K562 (cell line): ENCODE data around the gene OR2F2. TPM values are rescaled to one million over a fixed set of nuclear protein-coding genes. Genes with fewer than 3 reads are reported as not detected.

Experiments
- ADNP ChIP-seq: fragments of 200-800 bp; sonication (Bioruptor generic); IDR thresholded peaks from 2 replicates; pipeline ENCODE4 v1.6.1; 2016; ENCODE audit warnings: missing genetic modification characterization, missing compliant biosample characterization
- ARHGAP35 ChIP-seq: fragments of 450-650 bp; IDR thresholded peaks from 2 replicates; pipeline ENCODE4 v1.6.1; 2018; ENCODE audit not compliant: partially characterized antibody
- FOXK1 ChIP-seq: sonication (generic); formaldehyde crosslinking; IDR thresholded peaks from 2 replicates; pipeline ENCODE4 v1.8.0; 2022; ENCODE audit warnings: missing genetic modification reagents, mild to moderate bottlenecking, borderline replicate concordance
- HMG20B ChIP-seq: fragments of 250-450 bp; sonication (Bioruptor Pico); IDR thresholded peaks from 2 replicates; pipeline ENCODE4 v1.5.0; 2021; ENCODE audit warnings: mild to moderate bottlenecking
- RBM34 ChIP-seq: fragments of 200-400 bp; formaldehyde crosslinking; IDR thresholded peaks from 2 replicates; pipeline ENCODE4 v1.6.1; 2018; ENCODE audit warnings: low read length, borderline replicate concordance; ENCODE audit not compliant: insufficient read depth
- STAT5B ChIP-seq: fragments of 250-450 bp; sonication (Bioruptor Pico); IDR thresholded peaks from 2 replicates; pipeline ENCODE4 v1.8.0; 2021; ENCODE audit warnings: mild to moderate bottlenecking, inconsistent platforms
- TAF1 ChIP-seq: IDR thresholded peaks from 2 replicates; pipeline ENCODE4 v1.6.1; 2011; ENCODE audit warnings: mild to moderate bottlenecking, low read length, moderate library complexity; ENCODE audit not compliant: insufficient read depth, control insufficient read depth, severe bottlenecking; ENCODE audit errors: extremely low read depth
- ZBTB7A ChIP-seq: IDR thresholded peaks from 2 replicates; pipeline ENCODE4 v1.6.1; 2011; ENCODE audit warnings: low read depth, mild to moderate bottlenecking, low read length, moderate library complexity, borderline replicate concordance; ENCODE audit not compliant: control insufficient read depth
- ZNF589 ChIP-seq: fragments of 200-800 bp; sonication (Bioruptor generic); IDR thresholded peaks from 2 replicates; pipeline ENCODE4 v1.6.1; 2016; ENCODE audit warnings: low read depth, missing genetic modification characterization, missing compliant biosample characterization
- polyA plus RNA-seq, 8 experiments: library from polyadenylated mRNA; depleted of rRNA in 4 of 8; stranded (reverse) in 5 of 8; unstranded in 3 of 8; fragments of >200 nt; fragmentation: Nextera tagmentation in 2 of 8; fragmentation: Illumina TruSeq in 1 of 8; extraction: Ambion mirVana in 2 of 8; extraction: Trizol in 1 of 8; gene quantifications; 2 replicates each; pipeline versions ENCODE4 v1.2.1 to v1.2.3, GENCODE V29; 2011 to 2014; ENCODE audit warnings: inconsistent platforms in 1 of 8, missing spikeins in 1 of 8
- total RNA-seq, 7 experiments: library from RNA; depleted of rRNA in 6 of 7; stranded (reverse); fragments of >200 nt in 6 of 7; fragmentation: Illumina TruSeq in 2 of 7; extraction: Trizol in 2 of 7; gene quantifications; 2 replicates each; pipeline versions ENCODE4 v1.2.1 to v1.2.3, GENCODE V29; 2011 to 2021; ENCODE audit warnings: low replicate concordance in 1 of 7
- TF ChIP-seq, protein P1 (sequence below): fragments of 450-650 bp; formaldehyde crosslinking; IDR thresholded peaks from 2 replicates; pipeline ENCODE4 v1.4.0; 2020; ENCODE audit warnings: mild to moderate bottlenecking, mixed read lengths
- TF ChIP-seq, protein P2 (sequence below): fragments of 250-450 bp; sonication (Bioruptor Pico); IDR thresholded peaks from 2 replicates; pipeline ENCODE4 v1.5.0; 2020; ENCODE audit warnings: mild to moderate bottlenecking, borderline replicate concordance
- TF ChIP-seq, protein P3 (sequence below), 2 experiments: fragments of 450-650 bp in 1 of 2; sonication (generic) in 1 of 2; formaldehyde crosslinking in 1 of 2; IDR thresholded peaks; 2 replicates each; pipeline versions ENCODE4 v1.7.1 to v1.9.0; 2016 to 2022; ENCODE audit warnings: inconsistent platforms in 1 of 2, mild to moderate bottlenecking in 1 of 2, missing genetic modification reagents in 1 of 2
- TF ChIP-seq, protein P4 (sequence below): fragments of 250-450 bp; sonication (Bioruptor Pico); IDR thresholded peaks from 2 replicates; pipeline ENCODE4 v1.8.0; 2022; ENCODE audit warnings: moderate library complexity, mild to moderate bottlenecking, inconsistent platforms

OR2F2 gene
- total and polyA plus RNA-seq, 9 of the 15 experiments (the other 6 are each of a cell fraction or from before 2014, with no cell fraction given) = not detected

DNA sequence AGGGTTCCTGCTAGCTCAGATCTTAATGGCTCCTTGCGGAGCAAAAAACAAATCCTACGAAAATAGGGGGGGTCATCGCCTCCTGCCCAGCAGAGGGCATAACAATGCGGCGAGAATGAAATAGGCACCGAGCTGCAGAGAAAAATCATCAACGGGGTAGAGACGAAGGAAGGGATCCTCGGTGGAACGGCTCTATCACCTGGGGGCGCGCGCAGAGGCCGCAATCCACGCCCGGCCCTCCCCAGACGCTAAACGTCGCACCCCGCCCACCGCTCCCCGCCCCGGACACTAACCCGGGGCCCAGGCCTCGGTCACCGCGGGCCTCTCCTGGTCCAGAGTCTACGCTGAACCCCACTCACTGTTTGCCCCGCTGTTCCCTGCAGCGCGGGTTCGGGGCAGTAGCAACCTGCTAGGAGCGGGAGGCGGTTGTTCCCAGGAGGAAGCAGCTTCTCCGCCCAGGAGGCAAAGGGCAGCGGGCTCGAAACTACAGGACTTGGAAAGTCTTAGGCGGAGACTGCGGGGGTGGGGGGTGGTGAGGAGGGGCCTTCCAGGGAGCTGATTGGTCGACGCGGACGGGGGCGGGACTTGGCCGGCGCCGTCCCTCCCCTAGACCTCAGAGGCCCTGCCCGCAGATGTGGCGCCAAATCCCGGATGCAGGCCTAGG, 33.2 kb upstream of the OR2F2 start, which contains the start of gene TCAF1 (continued):
- TF ChIP-seq, protein P1, sequence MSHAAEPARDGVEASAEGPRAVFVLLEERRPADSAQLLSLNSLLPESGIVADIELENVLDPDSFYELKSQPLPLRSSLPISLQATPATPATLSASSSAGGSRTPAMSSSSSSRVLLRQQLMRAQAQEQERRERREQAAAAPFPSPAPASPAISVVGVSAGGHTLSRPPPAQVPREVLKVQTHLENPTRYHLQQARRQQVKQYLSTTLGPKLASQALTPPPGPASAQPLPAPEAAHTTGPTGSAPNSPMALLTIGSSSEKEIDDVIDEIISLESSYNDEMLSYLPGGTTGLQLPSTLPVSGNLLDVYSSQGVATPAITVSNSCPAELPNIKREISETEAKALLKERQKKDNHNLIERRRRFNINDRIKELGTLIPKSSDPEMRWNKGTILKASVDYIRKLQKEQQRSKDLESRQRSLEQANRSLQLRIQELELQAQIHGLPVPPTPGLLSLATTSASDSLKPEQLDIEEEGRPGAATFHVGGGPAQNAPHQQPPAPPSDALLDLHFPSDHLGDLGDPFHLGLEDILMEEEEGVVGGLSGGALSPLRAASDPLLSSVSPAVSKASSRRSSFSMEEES (CRISPR knock-in tag) = no peak
- TF ChIP-seq HMG20B (CRISPR knock-in tag) (no peak), ARHGAP35 (no peak), RBM34 (no peak), ZBTB7A (peak; percentile 85; the same call in 1 of the 2 replicates), ZNF589 (CRISPR knock-in tag) (no peak), STAT5B (CRISPR knock-in tag) (no peak), ADNP (tag) (no peak), FOXK1 (CRISPR knock-in tag) (no peak; the same call in 1 of the 2 replicates), TAF1 (peak; percentile 84)
- TF ChIP-seq, protein P2, sequence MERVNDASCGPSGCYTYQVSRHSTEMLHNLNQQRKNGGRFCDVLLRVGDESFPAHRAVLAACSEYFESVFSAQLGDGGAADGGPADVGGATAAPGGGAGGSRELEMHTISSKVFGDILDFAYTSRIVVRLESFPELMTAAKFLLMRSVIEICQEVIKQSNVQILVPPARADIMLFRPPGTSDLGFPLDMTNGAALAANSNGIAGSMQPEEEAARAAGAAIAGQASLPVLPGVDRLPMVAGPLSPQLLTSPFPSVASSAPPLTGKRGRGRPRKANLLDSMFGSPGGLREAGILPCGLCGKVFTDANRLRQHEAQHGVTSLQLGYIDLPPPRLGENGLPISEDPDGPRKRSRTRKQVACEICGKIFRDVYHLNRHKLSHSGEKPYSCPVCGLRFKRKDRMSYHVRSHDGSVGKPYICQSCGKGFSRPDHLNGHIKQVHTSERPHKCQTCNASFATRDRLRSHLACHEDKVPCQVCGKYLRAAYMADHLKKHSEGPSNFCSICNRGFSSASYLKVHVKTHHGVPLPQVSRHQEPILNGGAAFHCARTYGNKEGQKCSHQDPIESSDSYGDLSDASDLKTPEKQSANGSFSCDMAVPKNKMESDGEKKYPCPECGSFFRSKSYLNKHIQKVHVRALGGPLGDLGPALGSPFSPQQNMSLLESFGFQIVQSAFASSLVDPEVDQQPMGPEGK (CRISPR knock-in tag) = peak; percentile 3; the same call in 1 of the 2 replicates
- TF ChIP-seq, protein P3, sequence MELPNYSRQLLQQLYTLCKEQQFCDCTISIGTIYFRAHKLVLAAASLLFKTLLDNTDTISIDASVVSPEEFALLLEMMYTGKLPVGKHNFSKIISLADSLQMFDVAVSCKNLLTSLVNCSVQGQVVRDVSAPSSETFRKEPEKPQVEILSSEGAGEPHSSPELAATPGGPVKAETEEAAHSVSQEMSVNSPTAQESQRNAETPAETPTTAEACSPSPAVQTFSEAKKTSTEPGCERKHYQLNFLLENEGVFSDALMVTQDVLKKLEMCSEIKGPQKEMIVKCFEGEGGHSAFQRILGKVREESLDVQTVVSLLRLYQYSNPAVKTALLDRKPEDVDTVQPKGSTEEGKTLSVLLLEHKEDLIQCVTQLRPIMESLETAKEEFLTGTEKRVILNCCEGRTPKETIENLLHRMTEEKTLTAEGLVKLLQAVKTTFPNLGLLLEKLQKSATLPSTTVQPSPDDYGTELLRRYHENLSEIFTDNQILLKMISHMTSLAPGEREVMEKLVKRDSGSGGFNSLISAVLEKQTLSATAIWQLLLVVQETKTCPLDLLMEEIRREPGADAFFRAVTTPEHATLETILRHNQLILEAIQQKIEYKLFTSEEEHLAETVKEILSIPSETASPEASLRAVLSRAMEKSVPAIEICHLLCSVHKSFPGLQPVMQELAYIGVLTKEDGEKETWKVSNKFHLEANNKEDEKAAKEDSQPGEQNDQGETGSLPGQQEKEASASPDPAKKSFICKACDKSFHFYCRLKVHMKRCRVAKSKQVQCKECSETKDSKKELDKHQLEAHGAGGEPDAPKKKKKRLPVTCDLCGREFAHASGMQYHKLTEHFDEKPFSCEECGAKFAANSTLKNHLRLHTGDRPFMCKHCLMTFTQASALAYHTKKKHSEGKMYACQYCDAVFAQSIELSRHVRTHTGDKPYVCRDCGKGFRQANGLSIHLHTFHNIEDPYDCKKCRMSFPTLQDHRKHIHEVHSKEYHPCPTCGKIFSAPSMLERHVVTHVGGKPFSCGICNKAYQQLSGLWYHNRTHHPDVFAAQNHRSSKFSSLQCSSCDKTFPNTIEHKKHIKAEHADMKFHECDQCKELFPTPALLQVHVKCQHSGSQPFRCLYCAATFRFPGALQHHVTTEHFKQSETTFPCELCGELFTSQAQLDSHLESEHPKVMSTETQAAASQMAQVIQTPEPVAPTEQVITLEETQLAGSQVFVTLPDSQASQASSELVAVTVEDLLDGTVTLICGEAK (IDR thresholded peaks at IDR 0.05) = 0 out of 2 replicates have a peak, but pooled peaks have one; percentile 28
- TF ChIP-seq, protein P3 (CRISPR knock-in tag; IDR thresholded peaks at IDR 0.05) = no peak
- TF ChIP-seq, protein P4, sequence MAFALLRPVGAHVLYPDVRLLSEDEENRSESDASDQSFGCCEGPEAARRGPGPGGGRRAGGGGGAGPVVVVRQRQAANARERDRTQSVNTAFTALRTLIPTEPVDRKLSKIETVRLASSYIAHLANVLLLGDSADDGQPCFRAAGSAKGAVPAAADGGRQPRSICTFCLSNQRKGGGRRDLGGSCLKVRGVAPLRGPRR (CRISPR knock-in tag) = no peak
